ENCODE results near the gene KANTR.

DNA sequence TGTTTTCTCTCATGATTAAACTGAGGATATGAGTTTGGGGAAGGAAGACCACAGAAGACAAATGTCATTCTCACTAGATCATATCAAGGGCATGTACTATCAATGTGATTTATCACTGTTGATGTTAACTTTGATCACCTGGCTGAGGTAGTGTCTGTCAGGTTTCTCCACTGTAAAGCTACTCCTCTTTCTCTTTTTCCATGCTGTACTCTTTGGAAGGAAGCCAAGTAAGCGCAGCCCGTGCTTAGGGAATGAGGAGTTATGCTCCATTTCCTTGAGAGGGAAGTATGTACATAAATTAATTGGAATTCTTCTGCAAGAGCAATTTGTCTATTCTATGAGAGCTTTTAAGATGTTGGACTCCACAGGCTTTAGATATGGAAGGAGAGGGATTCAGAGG, 4.0 kb upstream of the KANTR start:
- TF ChIP-seq, protein P1, sequence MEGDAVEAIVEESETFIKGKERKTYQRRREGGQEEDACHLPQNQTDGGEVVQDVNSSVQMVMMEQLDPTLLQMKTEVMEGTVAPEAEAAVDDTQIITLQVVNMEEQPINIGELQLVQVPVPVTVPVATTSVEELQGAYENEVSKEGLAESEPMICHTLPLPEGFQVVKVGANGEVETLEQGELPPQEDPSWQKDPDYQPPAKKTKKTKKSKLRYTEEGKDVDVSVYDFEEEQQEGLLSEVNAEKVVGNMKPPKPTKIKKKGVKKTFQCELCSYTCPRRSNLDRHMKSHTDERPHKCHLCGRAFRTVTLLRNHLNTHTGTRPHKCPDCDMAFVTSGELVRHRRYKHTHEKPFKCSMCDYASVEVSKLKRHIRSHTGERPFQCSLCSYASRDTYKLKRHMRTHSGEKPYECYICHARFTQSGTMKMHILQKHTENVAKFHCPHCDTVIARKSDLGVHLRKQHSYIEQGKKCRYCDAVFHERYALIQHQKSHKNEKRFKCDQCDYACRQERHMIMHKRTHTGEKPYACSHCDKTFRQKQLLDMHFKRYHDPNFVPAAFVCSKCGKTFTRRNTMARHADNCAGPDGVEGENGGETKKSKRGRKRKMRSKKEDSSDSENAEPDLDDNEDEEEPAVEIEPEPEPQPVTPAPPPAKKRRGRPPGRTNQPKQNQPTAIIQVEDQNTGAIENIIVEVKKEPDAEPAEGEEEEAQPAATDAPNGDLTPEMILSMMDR (IDR thresholded peaks at IDR 0.05) = no peak
- no peak for TF ChIP-seq POLR2A (IDR thresholded peaks at IDR 0.05)
